Keratinocyte (primary cell): ENCODE results near the gene ADAM12. TPM values are rescaled to one million over a fixed set of nuclear protein-coding genes. Genes with fewer than 3 reads are reported as not detected.

Experiments used
- DNase-seq: peaks from one replicate; pipeline ENCODE4 v3.0.0-alpha.2; 2011; ENCODE audit warnings: low read depth, missing footprints, low spot score
- FAIRE-seq: peaks from 2 replicates; lab custom pipeline; 2011; peaks lifted over from hg19 to GRCh38; lab: Jason Lieb, UNC
- H2AFZ ChIP-seq: 2 replicates; pipeline ENCODE4 v1.6.0; 2012; ENCODE audit warnings: low read length, control low read depth, inconsistent platforms; ENCODE audit not compliant: control insufficient read depth
- H3K27ac ChIP-seq: 2 replicates; pipeline ENCODE4 v1.5.1; 2011; ENCODE audit warnings: low read length; ENCODE audit not compliant: control insufficient read depth, insufficient read depth
- H3K27me3 ChIP-seq: 3 replicates; pipeline ENCODE4 v1.6.0; 2011; ENCODE audit warnings: low read length; ENCODE audit not compliant: control insufficient read depth, insufficient read depth; ENCODE audit errors: extremely low read depth
- H3K36me3 ChIP-seq, 2 experiments: 2 replicates in 1 of 2; 3 replicates in 1 of 2; pipeline ENCODE4 v1.5.1; 2011; ENCODE audit warnings: low read length in 2 of 2, mild to moderate bottlenecking in 1 of 2; ENCODE audit not compliant: control insufficient read depth in 2 of 2, insufficient read depth in 2 of 2; ENCODE audit errors: extremely low read depth in 1 of 2
- H3K4me1 ChIP-seq: 3 replicates; pipeline ENCODE4 v1.5.1; 2011; ENCODE audit warnings: low read length; ENCODE audit not compliant: control insufficient read depth, insufficient read depth; ENCODE audit errors: extremely low read depth
- H3K4me2 ChIP-seq: 3 replicates; pipeline ENCODE4 v1.6.0; 2011; ENCODE audit warnings: low read depth, low read length; ENCODE audit not compliant: control insufficient read depth, insufficient read depth; ENCODE audit errors: extremely low read depth
- H3K4me3 ChIP-seq, 3 experiments: fragments of 200-600 bp in 1 of 3; sonication (generic) in 1 of 3; 2 replicates in 2 of 3; 3 replicates in 1 of 3; pipeline ENCODE4 v1.5.1; 2011 to 2016; ENCODE audit warnings: low read length in 3 of 3, mild to moderate bottlenecking in 3 of 3, control low read depth in 2 of 3, inconsistent platforms in 1 of 3, low read depth in 1 of 3, mixed read lengths in 1 of 3, mixed run types in 1 of 3, moderate library complexity in 1 of 3; ENCODE audit not compliant: control insufficient read depth in 2 of 3, insufficient read depth in 2 of 3; ENCODE audit errors: extremely low read depth in 1 of 3
- H3K79me2 ChIP-seq: 2 replicates; pipeline ENCODE4 v1.6.0; 2012; ENCODE audit warnings: low read length; ENCODE audit not compliant: control insufficient read depth, insufficient read depth
- H3K9ac ChIP-seq: 3 replicates; pipeline ENCODE4 v1.6.0; 2011; ENCODE audit warnings: low read length; ENCODE audit not compliant: control insufficient read depth, insufficient read depth; ENCODE audit errors: extremely low read depth
- H3K9me1 ChIP-seq: 3 replicates; pipeline ENCODE4 v1.6.0; 2011; ENCODE audit warnings: low read length; ENCODE audit not compliant: control insufficient read depth, insufficient read depth; ENCODE audit errors: extremely low read depth
- H3K9me3 ChIP-seq: 2 replicates; pipeline ENCODE4 v1.5.1; 2012; ENCODE audit warnings: low read depth, low read length; ENCODE audit not compliant: control insufficient read depth
- H4K20me1 ChIP-seq: 3 replicates; pipeline ENCODE4 v1.6.0; 2011; ENCODE audit warnings: low read length; ENCODE audit not compliant: control insufficient read depth, insufficient read depth; ENCODE audit errors: extremely low read depth
- CTCF ChIP-seq, 3 experiments: IDR thresholded peaks in 1 of 3; conservative IDR thresholded peaks in 1 of 3; optimal IDR thresholded peaks in 1 of 3; 2 replicates in 2 of 3; 3 replicates in 1 of 3; pipeline versions ENCODE3 to v1.5.1; 2011; ENCODE audit warnings: low read length in 3 of 3, mild to moderate bottlenecking in 3 of 3, moderate library complexity in 2 of 3, control low read depth in 1 of 3, inconsistent platforms in 1 of 3; ENCODE audit not compliant: insufficient read depth in 2 of 3; ENCODE audit errors: extremely low read depth in 1 of 3
- EZH2 ChIP-seq: IDR thresholded peaks from one replicate; pipeline ENCODE4 v1.6.1; 2012; ENCODE audit warnings: inconsistent platforms, mild to moderate bottlenecking, low read length, moderate library complexity
- dilution Hi-C: fragments of 300-500 bp; cut with MboI; formaldehyde crosslinking; loops from one replicate; pipeline ENCODE4 v1.7.0; 2020; ENCODE audit warnings: low sequenced_read_pairs; ENCODE audit not compliant: extremely low pct_ligation_motif_present
- polyA plus RNA-seq, 5 experiments: library from polyadenylated mRNA; depleted of rRNA in 3 of 5; stranded (reverse) in 3 of 5; stranded (forward) in 1 of 5; unstranded in 1 of 5; fragments of >200 nt; gene quantifications; 1 replicate in 1 of 5; 2 replicates in 3 of 5; 3 replicates in 1 of 5; pipeline versions ENCODE4 v1.2.1 to v1.2.3, GENCODE V29; 2011 to 2012; ENCODE audit warnings: missing spikeins in 2 of 5, low read depth in 1 of 5, low replicate concordance in 1 of 5

The ADAM12 gene
- polyA plus RNA-seq, 1 donor (not counting 4 experiments of a cell fraction or from before 2014, with no cell fraction given): 0.07 TPM

GRCh38 chr10:126198681-126199080 lies 189.6 kb downstream of the ADAM12 start:
- no peak overlapping the region for H3K27ac ChIP-seq
- no peaks in the 10 kb centered on the region for H3K9me3 ChIP-seq
- DNase-seq (no peak), FAIRE-seq (no peak)
- no peaks in the 10 kb centered on the region for H3K27me3 ChIP-seq
- no peak for TF ChIP-seq EZH2
- TF ChIP-seq CTCF (optimal IDR thresholded peaks at IDR 0.05 in 1 of 3, IDR thresholded peaks at IDR 0.05 in 1 of 3, conservative IDR thresholded peaks at IDR 0.05 in 1 of 3; ENCODE audit: extremely low read depth in 1 of 3, insufficient read depth in 2 of 3, low read length in 3 of 3): no peak
- no peak overlapping the region for H3K4me2 ChIP-seq
- H3K79me2 ChIP-seq: no peaks in the 10 kb centered on the region
- no peak overlapping the region for H2AFZ ChIP-seq
- no peaks in the 10 kb centered on the region for H3K36me3 ChIP-seq
- no peaks in the 10 kb centered on the region for H3K4me1 ChIP-seq
- no peaks in the 10 kb centered on the region for H3K9me1 ChIP-seq
- dilution Hi-C loops: no loop called here
- H4K20me1 ChIP-seq: no peaks in the 10 kb centered on the region
- H3K4me3 ChIP-seq: no peak overlapping the region
- H3K9ac ChIP-seq: no peak overlapping the region

GRCh38 chr10:126197036-126197543 lies 191.2 kb downstream of the ADAM12 start:
- TF ChIP-seq EZH2: no peak
- no peak for TF ChIP-seq CTCF (optimal IDR thresholded peaks at IDR 0.05 in 1 of 3, IDR thresholded peaks at IDR 0.05 in 1 of 3, conservative IDR thresholded peaks at IDR 0.05 in 1 of 3; ENCODE audit: extremely low read depth in 1 of 3, insufficient read depth in 2 of 3, low read length in 3 of 3)
- Histone ChIP-seq H3K4me1 (no peaks in the 10 kb centered on the region), H3K79me2 (no peaks in the 10 kb centered on the region), H3K36me3 (no peaks in the 10 kb centered on the region), H3K9me1 (no peaks in the 10 kb centered on the region), H2AFZ (no peak overlapping the region), H3K27ac (no peak overlapping the region), H3K9me3 (no peaks in the 10 kb centered on the region), H3K4me2 (no peak overlapping the region), H4K20me1 (no peaks in the 10 kb centered on the region), H3K9ac (no peak overlapping the region), H3K27me3 (no peaks in the 10 kb centered on the region), H3K4me3 (no peak overlapping the region)
- DNase-seq (no peak), FAIRE-seq (no peak)
- dilution Hi-C loops: no loop called here
